Activated naive CD8-positive, alpha-beta T cell treated with anti-CD3 and anti-CD28 coated beads, Interleukin-2, amount 50 U/mL, for 16 hours (primary cell): ENCODE results near the gene DCP2.
"Not testable (repeated sequence)": the region's sequence is repeated elsewhere in the genome, so short reads cannot be mapped to it uniquely, and the experiment has no call there.

ENCODE experiments used
- DNase-seq: peaks from one replicate; pipeline ENCODE4 v3.0.0-alpha.2; 2020; ENCODE audit warnings: low read depth, low spot score

The DCP2 gene

DNA sequence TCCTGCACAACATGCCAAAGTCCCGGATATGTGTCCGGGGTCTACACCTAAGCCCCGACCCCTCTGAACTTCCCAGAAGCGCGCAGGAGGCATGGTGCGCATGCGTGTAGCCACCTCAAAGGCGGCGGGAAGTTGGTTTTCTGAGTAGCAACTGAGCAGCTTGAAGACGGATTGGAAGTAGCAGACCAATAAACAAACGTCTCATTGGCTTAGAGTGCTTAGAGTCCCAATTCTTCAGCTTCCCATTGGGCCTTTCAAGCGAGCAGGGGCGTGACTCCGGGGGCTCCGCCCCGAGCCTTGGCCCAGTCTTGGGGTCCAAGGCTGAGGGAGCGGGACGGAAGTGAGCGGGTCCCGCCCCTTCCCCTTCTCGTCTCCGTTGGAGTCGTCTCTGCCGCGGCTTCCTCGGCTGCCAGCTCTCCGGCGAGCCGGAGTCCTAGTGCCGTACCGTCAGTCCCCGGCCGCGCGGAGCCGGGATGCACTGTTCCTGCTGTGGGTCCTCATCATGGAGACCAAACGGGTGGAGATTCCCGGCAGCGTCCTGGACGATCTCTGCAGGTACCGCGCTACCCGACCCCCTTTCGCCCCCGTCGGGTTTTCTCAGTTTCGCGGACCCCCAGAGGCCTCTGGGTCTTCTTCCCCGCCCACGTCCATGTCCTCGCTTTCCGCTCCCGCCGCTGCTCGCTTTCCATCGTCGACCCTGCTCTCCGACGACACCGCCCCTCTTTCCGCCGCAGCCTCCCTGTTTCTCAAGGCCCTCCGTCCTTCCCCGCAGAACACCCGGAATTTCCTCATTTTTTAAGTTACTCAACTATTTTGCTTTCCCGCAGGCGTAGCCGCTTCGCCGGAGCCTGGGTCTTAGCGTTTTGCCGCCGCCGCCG is at the start of gene DCP2:
DCP2 (plus strand) TSS at position 367 of the 878 bp plus-strand sequence; CDS start at position 503, 136 bp downstream.
- peak; percentile 88 for DNase-seq

DNA sequence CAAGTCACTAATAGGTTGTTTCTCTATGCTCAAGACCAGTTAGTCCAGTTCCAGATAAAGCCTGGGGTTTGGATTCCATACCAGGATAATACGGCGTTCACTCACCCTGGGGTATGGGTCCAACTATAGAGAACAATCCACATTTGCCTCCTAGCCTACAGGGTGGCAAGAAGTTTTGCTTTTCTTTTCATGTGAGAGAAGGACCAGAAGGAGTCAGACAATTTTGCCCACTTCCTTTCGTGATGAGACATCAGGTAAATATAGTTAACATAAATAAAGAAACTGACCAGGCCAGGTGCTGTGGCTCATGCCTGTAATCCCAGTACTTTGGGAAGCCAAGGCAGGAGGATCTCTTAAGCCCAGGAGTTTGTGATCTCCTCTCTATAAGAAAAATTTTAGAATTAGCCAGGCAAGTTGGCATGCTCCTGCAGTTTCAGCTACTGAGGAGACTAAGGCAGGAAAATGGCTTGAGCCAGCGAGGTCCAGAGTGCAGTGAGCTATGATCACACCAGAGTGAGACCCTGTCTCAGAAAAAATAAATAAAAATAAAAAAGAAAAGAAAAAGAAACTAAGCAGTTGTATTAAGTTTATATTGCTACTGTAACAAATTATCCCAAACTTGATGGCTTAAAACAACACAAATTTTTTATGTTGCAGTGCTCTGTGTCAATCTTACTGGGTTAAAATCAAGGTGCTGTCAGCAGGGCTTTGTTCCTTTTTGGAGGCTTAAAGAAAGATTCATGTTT is 47.1 kb upstream of the DCP2 start:
- DNase-seq, result no peak

DNA sequence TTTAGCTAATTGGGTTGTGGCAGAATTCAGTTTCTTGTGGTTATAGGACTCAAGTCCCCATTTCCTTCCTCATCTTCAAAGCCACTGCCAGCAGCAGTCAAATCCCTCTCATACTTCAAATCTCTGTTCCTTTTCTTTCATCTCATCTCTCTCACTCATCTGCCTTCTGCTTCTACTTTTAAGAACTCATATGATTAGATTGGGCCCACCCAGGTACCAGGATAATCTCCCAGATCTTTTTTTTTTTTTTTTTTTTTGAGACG is 46.6 kb upstream of the DCP2 start:
- no peak for DNase-seq

GRCh38 chr5:112931473-112931872 is 45.1 kb upstream of the DCP2 start:
- no peak for DNase-seq

GRCh38 chr5:112933105-112933504 is 43.5 kb upstream of the DCP2 start:
- DNase-seq, result no peak

- DNase-seq, result no peak
Measured at GRCh38 chr5:112933651-112934365, 42.8 kb upstream of the DCP2 start.

DNA sequence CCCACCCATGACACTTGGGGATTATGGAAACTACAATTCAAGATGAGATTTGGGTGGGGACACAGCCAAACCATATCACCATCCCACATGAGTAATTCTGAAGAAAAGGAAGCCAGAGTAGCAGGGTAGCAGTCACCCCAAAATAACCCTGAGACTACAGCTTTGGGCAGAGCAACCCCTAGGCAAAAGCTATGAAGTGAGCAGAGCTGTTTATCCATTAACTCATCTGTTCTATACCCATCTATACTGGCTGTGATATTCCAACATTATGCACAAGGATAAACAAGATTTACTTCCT is 42.3 kb upstream of the DCP2 start:
- no peak for DNase-seq

DNA sequence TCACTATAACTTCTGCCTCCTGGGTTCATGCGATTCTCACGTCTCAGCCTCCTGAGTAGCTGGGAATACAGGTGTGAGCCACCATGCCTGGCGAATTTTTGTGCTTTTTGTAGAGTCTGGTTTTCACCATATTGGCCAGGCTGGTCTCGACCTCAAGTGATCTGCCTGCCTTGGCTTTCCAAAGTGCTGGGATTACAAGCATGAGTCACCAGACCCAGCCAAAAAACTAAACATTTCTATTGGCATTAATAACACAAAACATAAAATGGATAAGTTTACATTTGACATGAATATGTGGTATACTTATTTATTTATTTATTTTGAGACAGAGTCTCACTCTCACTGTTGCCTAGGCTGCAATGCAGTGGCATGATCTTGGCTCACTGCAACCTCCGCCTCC is 40.9 kb upstream of the DCP2 start:
- DNase-seq, result no peak

DNA sequence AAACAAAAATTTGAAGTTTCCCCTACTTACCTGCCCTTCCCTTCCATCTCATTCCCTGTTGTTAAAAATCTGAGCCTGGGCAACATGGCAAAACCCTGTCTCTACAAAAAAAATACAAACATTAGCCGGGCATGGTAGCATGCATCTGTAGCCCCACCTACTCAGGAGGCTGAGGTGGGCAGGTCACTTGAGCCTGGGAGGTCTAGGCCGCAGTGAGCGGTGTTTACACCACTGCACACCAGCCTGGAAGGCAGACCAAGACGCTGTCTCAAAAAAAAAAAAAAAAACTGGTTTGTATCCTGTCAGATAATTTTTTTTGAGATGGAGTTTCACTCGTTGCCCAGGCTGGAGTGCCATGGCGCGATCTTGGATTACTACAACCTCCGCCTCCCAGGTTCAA is 38.3 kb upstream of the DCP2 start:
- DNase-seq, result no peak

DNA sequence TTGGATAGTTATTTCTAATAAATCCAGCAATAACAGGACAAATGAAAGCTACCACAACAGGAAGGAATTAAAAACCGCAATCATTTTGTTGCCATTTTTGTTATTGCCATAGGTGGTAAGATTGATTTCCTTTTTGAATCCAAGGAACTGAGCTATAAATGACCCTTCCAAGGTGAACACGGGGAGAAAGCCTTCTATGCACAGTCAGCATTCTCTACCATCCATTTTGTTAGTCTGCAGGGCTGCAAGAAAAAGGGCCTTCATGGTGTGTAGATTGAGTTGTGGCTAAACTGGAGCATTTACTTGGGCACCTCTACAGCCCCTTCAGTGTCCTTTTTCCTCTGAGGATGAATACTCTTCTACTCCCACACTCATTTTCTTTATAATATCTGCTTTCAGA is 35.9 kb upstream of the DCP2 start:
- no peak for DNase-seq

GRCh38 chr5:112948458-112948857 is 28.1 kb upstream of the DCP2 start:
- DNase-seq, result no peak

DNA sequence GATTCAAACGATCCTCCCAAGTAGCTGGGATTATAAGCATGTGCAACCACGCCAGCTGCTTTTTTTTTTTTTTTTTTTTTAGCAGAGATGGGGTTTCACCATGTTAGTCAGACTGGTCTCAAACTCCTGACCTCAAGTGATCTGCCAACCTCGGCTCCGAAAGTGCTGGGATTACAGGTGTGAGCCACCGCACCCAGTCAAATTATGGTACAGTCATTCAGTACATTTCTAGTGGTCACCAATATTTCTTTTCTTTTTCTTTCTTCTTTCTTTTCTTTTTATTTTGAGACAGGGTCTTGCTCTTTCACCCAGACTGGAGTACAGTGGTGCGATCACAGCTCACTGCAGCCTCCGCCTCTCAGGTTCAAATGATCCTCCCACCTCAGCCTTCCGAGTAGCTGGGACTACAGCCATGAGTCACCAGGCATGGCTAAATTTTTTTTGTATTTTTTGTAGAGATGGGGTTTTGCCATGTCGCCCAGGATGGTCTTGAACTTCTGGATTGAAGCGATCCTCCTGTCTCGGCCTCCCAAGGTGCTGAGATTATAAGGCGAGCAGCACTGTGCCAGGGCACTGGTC is 25.4 kb upstream of the DCP2 start:
- no peak for DNase-seq

DNA sequence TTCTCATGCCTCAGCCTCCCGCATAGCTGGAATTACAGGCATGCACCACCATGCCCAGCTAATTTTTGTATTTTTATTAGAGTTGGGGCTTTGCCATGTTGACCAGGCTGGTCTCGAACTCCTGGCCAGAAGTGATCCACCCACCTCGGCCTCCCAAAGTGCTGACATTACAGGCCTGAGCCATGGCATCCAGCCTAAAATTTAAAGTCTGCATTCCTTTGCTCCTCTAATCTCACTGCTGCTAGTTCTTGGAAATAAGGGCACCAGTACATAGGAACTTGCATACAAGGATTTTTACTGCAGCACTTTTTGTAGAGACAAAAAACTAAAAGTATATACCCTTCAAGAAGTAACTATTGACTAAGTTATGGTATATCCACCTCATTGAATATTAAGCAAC is 20.0 kb upstream of the DCP2 start:
- no peak for DNase-seq

- DNase-seq, result no peak
Measured at GRCh38 chr5:112957036-112957808, 19.4 kb upstream of the DCP2 start.

DNA sequence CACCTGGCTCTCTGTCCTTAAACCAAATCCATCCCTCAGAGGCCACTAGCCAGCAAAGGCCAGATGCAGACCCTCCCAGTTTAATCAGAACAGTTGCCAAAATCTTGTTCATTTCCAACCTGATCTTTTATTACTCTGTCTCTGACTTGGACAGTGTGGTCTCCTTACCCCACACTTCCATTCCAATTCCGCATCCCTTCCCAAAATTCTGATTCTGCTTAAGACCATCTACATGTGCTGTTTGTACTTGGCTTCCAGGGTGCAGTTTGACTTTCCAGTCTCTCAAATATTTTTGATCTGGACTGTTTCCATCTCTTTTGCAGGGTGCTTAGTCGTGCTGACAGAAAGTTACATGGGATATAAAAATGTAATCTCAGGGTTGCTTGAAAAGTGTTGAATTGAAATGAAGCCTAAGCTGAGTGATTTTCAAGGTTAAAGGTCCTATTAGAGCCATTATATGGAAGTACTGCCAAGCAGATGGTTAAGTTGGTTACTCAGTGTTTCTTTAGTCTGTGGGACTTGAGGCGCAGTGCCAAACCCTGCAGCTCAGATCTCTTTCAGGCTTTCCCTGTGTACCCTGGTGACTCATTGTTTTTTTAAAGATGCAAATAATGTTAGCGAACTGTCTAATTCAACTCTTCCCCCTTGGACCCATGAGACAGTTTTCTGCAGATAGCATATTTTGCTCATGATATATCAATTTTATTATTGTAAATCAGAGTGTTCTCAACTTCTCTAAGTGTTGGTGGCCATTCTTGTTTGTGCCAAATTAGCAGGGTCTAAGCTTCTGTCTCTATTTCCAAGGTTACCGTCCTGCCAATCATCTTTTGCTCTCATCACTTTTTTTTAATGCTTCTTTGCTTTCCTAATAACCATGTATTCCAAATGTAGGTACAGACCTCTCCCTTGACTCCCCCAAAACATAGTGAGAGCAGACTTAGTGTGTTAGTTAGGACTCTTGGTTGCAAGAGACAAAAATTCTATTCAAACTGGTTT is 18.2 kb upstream of the DCP2 start:
- no peak for DNase-seq

GRCh38 chr5:112959872-112960271 is 16.7 kb upstream of the DCP2 start:
- DNase-seq, result not testable (repeated sequence)

- DNase-seq, result no peak
Measured at GRCh38 chr5:112960315-112960714, 16.3 kb upstream of the DCP2 start.

- DNase-seq, result no peak
Measured at GRCh38 chr5:112960863-112961504, 15.6 kb upstream of the DCP2 start.

DNA sequence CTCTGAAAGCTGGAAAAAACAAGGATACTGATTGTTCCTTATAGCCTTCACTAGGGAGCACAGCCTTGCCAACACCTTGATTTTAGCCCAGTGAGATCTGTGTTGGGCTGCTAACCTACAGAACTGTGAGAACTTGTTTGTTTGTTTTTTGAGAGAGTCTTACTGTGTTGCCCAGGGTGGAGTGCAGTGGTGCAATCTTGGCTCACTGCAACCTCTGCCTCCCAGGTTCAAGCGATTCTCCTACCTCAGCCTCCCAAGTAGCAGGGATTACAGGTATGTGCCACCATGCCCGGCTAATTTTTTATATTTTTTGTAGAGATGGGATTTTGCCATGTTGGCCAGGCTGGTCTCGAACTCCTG is 13.2 kb upstream of the DCP2 start:
- DNase-seq, result not testable (repeated sequence)

GRCh38 chr5:112965733-112966306 is 10.8 kb upstream of the DCP2 start:
- DNase-seq, result no peak
